HG03460 (cell line): ENCODE results near the gene XRCC3.
"Not testable (repeated sequence)": the region's sequence is repeated elsewhere in the genome, so short reads cannot be mapped to it uniquely, and the experiment has no call there.

Experiments used
- ATAC-seq: cut with Tn5 transposase; IDR thresholded peaks from one replicate; pipeline ENCODE4 v1.9.1; 2021; ENCODE audit not compliant: unreplicated experiment

Gene XRCC3

DNA sequence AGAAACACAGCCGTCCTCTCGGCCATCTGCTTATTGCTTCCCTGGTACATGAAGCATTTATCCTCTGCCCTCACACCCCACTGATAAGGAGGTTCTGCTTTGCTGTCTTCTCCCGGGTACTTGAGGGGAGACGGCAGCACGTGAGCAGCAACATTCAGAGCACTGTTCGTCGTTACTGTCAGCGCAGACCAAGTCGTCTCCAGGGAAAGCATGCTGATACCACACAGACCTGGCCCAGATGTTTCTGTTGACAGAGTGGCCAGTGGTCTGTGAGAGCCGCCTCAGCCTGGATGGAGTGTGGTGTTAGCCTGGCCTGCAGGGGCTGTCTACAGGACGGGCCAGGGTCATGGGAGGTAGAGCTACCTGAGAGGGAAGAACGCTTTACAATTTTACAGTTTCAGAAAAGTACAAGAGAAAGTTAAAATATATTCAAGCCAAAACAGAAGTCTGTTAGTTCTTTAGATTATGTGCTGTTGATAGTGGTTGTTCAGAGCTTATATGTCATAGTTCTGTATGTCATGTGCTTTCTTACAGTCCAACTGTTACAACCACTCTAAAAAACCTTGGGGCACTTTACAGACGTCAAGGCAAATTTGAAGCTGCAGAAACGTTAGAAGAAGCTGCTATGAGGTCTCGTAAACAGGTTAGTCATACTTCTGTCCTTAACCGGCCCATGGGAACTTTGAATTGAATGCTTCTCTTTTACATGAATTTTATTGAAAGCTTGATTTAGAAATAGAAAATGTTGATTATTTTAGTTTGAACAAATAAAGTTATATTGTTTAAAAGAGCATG lies 38.2 kb downstream of the XRCC3 start:
- ATAC-seq = no peak

DNA sequence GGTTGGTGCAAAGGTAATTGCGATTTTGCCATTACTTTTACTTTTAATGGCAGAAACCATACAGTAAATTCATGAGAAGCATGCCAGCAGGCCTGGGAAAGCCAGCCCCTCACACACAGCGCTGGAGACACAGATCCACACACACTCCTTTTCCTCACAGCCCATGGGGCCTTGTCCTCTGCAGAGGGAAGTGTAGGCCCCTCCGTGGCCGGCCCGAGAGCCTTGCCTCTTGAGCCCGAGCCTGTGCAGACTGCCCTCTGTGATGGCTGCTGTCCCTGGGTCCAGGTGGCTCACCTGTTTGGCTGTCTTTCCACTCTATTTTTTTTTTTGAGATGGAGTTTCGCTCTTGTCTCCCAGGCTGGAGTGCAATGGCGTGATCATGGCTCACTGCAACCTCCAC lies 39.3 kb downstream of the XRCC3 start:
- no peak for ATAC-seq

DNA sequence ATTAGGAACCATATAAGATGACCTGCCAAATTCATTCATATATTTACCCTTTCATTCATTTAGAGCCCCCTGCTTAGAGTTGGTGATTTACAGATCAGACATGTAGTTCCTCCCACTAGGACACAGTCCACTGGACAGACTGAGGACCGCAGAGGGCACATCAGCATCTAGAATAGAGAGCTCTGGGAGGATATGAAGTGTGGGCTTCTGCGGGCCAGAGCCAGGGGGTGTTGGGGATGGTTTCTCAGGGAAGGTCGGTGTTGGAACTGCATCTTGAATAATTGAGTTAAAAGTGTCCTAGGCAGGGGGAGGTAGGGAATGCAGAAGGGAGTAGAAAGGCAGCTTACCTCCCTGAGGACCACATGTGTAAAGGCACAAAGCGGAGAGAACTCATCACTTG lies 43.3 kb downstream of the XRCC3 start:
- no peak for ATAC-seq

DNA sequence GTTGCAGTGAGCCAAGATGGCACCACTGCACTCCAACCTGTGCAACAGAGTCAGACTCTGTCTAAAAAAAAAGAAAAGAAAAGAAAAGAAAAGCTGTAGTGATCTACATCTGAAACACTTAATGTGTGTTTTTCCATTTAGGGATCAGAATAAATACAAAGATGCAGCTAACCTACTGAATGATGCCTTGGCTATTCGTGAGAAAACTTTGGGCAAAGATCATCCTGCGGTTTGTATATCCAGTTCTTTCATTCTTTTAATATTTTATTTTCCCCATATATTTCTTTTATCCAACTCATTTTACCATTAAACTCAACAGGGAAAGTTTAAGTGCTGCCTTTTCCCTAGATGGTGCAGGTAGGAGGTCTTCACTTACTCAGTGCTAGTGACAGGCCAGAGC lies 45.9 kb downstream of the XRCC3 start:
- no peak for ATAC-seq

DNA sequence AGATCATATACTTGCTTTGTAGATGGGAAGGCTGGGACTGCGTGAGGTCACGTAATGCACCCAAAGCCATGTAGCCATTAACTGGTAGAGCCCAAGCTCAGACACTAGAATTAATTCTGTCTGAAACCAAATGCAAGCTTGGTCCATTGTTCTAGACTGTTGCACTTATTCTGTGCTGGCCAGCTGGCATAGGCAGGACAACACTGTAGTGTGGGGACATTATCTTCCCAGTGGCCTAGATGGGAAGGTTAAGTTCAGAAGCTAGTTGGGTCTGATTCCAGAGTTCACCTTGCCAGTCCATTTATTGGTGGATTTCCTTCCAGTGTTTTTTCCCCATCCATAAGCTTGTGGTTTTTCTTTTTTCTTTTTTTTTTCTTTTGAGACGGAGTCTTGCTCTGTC lies 47.1 kb downstream of the XRCC3 start:
- no peak for ATAC-seq

DNA sequence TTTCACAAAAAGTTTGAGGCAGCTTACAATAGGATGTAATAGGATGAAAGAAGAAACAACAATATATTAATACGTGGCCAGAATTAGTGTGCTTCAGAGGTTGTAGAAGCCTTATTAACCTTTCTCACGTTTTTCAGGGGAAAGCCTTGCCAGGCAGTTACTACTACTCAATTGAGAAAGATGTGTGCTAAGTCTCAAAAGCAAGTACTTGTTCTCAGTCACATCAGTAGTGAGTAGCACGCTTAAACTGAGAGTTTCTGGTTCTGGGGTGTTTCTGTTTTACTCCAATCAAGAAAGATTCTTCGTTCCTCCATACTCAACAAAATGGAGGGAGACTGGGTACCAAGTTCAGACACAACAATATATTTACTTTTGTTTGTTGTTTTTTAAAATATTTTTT lies 47.6 kb downstream of the XRCC3 start:
- ATAC-seq = no peak

DNA sequence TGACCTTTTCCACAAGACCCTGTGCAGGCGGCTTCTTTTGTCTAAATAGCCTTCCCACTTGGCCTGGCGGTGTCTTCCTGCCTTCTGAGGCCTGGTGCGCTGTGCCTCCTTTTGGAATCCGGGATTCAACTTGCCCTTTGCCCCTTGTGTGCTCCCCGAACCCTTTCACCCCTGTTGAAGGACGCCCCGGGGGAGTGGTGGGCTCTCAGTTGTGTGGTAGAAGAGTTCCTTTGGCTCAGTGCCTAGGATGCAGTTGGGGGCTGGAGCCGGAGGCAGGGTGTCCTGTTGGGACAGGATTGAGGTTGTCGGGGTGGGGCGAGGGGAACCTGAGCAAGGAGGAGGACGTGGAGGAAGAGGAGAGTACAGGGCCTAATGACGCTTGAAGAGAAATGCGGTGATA lies 51.7 kb downstream of the XRCC3 start:
- no peak for ATAC-seq

DNA sequence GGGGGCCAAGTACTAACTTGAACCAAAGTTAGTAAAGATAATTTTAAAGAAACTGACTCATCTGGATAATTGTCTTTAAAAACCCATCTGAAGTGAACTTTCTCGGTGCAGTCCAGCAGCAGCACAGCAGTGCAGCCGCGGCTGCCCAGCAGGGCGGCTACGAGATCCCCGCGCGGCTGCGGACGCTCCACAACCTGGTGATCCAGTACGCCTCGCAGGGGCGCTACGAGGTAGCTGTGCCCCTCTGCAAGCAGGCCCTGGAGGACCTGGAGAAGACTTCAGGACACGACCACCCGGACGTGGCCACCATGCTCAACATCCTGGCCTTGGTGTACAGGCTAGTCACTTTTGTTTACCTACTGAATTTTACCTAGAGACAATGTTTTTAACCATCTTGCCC lies 52.7 kb downstream of the XRCC3 start:
- no peak for ATAC-seq

DNA sequence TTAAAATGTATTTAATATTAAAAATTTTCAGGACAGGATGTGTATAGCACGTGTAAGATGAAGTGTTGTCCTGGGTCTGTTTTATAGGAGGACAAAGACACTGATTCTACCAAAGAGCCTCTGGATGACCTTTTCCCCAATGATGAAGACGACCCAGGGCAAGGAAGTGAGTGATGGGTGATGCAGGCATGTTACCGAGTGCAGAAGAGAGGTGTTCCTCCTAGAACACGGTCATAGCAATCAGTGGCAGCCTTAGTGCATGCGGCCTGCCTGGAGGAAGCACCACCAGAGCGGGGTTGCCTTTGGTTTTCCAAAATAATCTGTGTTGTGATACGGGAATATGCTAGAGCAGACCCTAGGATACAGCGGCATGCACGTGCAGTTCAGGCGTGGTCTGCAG lies 53.2 kb downstream of the XRCC3 start:
- ATAC-seq = no peak

DNA sequence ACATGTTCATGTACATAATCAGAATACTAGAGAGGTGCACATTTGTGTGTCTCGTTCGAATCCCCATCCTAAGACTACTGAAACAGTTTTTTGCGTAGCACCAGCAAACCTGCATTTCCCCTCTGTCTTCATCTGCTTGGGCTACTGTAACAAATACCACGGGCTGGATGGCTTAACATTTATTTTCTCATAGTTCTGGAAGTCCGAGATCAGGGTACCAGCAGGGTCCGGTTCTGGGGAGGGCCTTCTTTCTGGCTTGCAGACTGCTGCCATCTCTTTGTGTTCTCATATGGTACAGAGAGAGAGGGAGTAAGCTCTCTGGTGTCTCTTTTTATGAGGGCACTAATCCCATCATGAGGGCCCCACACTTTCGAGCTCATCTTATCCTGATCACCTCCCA lies 55.6 kb downstream of the XRCC3 start:
- ATAC-seq = no peak

DNA sequence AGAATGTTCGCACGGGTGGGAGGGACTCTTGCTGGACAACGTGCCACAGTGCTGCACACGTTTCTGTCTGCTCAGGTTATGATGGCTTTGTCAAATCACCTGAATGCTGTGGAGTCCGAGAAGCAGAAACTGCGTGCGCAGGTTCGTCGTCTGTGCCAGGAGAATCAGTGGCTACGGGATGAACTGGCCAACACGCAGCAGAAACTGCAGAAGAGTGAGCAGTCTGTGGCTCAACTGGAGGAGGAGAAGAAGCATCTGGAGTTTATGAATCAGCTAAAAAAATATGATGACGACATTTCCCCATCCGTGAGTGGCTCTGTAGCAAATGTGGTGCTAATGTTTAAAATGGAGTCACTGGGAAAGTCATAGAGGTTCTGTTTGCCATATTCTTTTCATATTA lies 57.8 kb downstream of the XRCC3 start:
- ATAC-seq = no peak

DNA sequence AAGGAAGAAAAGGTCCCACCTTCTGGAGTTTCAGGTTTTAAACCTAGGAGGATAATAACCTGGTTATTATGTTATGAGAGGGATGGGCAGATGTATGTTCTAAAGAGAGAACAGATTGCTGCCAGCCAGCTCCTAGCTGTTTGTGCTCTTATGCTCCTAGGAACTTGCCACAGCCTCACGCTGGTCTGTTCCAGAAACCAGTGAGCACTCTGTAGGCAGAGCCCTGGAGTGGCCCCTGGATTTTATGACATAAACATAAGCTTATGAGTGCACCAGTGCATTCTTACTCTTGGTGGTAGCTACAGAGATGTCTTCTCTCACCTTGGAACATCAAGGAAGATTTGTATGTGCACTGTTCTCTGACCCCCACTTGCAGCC lies 58.5 kb downstream of the XRCC3 start:
- ATAC-seq = no peak

DNA sequence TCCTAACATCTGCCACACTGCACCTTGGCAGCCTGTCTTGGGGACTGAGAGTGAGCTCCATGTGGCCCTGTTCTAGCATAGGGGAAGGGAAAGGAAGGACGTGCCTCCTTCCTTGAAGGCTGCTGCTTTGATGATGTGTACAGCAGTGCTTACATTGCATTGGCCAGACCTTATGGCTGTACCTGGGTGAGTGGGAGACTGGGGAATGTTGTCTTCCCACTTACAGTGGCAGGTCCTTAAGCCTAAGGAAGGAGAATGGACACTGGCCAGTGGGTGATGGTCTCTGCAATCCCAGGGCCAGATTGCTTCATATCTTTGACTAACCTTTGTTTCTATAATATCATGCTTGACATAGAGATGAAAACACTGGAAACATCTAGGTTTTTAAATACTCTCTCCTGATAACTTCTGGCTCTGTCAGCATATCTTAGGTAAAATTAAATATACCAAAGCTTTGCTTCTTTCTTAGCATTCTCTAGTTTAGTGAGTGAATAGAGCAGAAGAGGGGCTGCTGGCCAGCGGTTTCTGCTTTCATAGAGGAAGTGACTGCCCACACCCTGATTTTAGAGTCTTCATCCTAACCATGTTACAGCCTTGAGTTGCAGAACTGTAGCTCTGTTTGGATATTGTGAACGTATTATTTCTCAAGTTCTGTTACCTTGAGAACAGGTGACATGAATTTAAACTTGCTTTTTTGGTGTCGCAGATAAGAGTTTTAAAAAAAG lies 59.1 kb downstream of the XRCC3 start:
- ATAC-seq = no peak

DNA sequence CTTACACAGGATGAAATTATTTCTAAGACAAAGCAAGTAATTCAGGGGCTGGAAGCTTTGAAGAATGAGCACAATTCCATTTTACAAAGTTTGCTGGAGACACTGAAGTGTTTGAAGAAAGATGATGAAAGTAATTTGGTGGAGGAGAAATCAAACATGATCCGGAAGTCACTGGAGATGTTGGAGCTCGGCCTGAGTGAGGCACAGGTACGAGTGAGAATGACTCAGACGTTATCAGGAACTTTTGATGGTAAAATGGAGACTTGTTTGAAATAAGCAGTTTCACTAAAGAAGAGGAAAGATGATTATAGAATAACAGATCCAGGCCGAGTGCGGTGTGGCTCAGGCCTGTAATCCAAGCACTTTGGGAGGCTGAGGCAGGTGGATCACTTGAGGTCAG lies 60.6 kb downstream of the XRCC3 start:
- ATAC-seq = no peak

DNA sequence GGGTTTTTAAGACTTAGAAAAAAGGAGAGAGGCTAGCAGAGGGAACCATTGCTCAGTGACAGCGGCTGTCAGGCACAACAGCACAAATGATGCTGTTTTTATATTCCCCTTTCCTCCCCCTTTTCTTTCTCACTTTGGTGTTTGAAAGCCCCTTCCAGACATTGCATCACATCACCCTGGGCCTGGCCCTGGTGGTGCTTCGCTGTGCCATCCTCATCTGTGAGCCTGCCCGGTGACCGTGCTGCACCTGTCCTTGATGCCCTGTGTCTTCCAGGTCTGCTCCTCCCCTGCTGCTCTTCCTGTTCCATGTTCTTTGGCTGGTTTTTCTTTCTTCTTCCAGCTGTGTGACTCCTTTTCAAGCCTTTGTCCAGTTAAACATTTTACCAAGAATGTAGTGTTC lies 61.4 kb downstream of the XRCC3 start:
- no peak for ATAC-seq

DNA sequence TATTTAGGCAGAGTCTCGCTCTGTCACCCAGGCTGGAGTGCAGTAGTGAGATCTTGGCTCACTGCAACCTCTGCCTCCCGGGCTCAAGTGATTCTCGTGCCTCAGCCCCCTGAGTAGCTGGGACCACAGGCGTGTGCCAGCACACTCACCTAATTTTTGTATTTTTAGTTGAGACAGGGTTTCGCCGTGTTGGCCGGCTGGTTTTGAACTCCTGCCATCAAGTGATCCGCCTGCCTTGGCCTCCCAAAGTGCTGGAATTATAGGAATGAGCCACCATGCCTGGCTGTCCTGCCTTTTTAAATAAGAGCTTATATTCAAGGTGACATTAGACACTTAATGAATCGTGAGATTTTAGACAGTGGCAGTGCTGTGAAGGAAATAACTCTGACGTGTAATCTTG lies 61.9 kb downstream of the XRCC3 start:
- ATAC-seq = not testable (repeated sequence)

DNA sequence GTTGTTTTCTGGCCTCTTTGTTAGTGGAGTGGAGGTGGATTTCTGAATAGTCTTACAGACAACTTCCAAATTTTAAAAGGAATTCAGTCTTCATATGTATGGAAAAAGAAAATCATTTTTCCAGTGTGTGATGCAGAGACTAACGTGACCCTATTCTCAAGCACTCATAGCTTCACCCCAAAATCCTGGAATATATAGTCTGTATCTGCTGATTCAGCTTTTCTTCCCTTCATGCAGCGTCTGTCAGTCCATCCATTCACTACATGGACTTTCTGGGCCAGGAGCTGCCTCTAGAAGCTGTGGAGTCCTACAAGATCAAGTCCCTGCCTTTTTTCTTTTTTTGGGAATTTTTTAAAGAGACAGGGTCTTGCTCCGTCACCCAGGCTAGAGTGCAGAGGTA lies 62.4 kb downstream of the XRCC3 start:
- ATAC-seq = no peak

DNA sequence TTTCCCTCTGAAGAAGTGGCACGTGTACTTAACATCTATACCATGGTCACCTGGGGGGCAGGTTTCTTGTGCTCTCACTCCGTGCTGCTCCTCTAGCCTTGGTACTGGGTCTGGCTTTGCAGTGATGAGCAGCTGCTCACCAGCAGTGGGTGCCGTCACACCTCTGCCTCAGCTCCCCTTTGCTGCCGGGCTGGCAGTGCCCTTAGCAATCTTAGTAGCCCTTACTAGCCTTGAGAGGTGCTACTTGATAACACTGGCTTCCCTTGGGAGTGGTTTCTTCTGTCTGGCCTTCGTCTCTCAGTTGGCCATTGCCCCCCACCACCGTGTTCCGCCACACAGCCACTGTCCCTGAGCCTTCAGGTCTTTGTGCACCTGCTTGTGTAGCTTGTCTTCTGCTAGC lies 63.7 kb downstream of the XRCC3 start:
- no peak for ATAC-seq

DNA sequence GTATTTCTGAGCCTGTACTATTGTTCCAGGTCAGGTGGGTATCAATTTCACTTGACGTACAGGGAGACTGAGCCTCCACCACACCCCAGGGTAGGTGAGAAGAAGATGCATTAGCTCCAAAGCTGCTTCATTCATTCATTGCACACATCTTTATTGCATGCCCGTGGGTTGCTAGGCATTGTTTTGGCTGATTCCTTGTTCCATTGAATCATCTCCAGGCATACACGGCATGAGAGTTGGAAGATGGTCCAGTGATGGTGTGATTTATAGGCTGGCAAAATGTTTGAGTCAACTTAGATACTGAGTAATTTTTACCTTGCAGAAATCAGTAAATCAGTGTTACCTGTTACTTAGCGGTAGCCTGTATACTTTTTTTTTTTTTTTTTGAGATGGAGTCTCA lies 65.0 kb downstream of the XRCC3 start:
- no peak for ATAC-seq

DNA sequence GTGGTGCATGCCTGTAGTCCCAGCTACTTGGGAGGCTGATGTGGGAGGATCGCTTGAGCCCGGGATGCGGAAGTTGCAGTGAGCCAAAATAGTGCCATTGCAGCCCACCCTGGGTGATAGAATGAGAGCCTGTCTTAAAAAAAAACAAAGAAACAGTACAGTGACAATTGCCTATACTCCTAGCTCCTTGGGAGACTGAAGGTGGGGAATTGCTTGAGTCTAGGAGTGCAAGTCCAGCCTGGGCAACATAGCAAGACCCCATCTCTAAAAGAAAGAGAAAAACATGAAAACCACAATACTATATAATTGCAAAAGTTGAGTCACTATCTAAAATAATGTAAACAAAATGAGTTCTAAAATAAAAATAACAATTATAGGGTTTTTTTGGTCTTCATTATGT lies 66.2 kb downstream of the XRCC3 start:
- ATAC-seq = no peak
